Upper lobe of right lung (tissue), 1 donor: ENCODE measurements around the gene TLK2. TPM values are rescaled to one million over a fixed set of nuclear protein-coding genes. Genes with fewer than 3 reads are reported as not detected.
A peak's percentile ranks its signal among the peaks of the same experiment; 100 is the strongest.
"Not testable (repeated sequence)": the region's sequence is repeated elsewhere in the genome, so short reads cannot be mapped to it uniquely, and the experiment has no call there.

ENCODE experiments used
- ATAC-seq: fragments of 200-7000 bp; cut with Tn5 transposase; one replicate; pipeline ENCODE4 v1.9.1; 2020; ENCODE audit warnings: mild to moderate bottlenecking, moderate library complexity
- DNase-seq: peaks from one replicate; pipeline ENCODE4 v3.0.0-alpha.2; 2020
- H3K27ac ChIP-seq: fragments of 200-600 bp; one replicate; pipeline ENCODE4 v1.8.0; 2022
- H3K27me3 ChIP-seq: fragments of 200-600 bp; one replicate; pipeline ENCODE4 v1.8.0; 2022; ENCODE audit warnings: mild to moderate bottlenecking
- H3K36me3 ChIP-seq: fragments of 200-600 bp; one replicate; pipeline ENCODE4 v1.8.0; 2022
- H3K4me1 ChIP-seq: fragments of 200-600 bp; one replicate; pipeline ENCODE4 v1.8.0; 2022
- H3K4me3 ChIP-seq: fragments of 200-600 bp; one replicate; pipeline ENCODE4 v1.8.0; 2022; ENCODE audit warnings: mild to moderate bottlenecking
- H3K9me3 ChIP-seq: fragments of 200-600 bp; one replicate; pipeline ENCODE4 v1.8.0; 2022
- CTCF ChIP-seq: fragments of 200-600 bp; IDR thresholded peaks from one replicate; pipeline ENCODE4 v1.8.0; 2022; ENCODE audit warnings: antibody characterized with exemption
- intact Hi-C: fragments of 100-400 bp; cut with DNase I; formaldehyde crosslinking; loops from one replicate; pipeline ENCODE4 v1.11.0; 2022
- long read RNA-seq: library from polyadenylated mRNA; unstranded; transcript quantifications from one replicate; pipeline ENCODE4 v2.0.0, GENCODE V29; 2021
- total RNA-seq: library from RNA; stranded (reverse); fragmentation: NEBNext Ultra II Directional; extraction: Animal tissue kit (Norgen Biotek cat#: 25700); gene quantifications from one replicate; pipeline ENCODE4 v1.2.1, GENCODE V29; 2021
- donor health status: DM: no; HTN: yes; CAD: no; lungs with severe emphysema.

The TLK2 gene
- 38.4 TPM for total RNA-seq
- long read RNA-seq, transcript TLK2-202 (21 exons, 3,227 nt): minor isoform, 7 of 45 reads
- long read RNA-seq, transcript TLK2-203 (22 exons, 3,449 nt): major isoform, 9 of 45 reads
- long read RNA-seq, partial matches to known transcripts: 6 of 45 reads
- long read RNA-seq, other reads (novel, unspliced or antisense): 23 of 45 reads

GRCh38 chr17:62478424-62478879, at the start of gene TLK2:
TLK2 (plus strand) TSS chr17:62478825; CDS start chr17:62481126, 2,301 bp downstream.
- H3K9me3 ChIP-seq: no peaks in the 10 kb centered on the region
- H3K4me3 ChIP-seq: peak within 1 kb of the TSS; percentile 63
- H3K4me1 ChIP-seq: peaks cover 23% of the 10 kb centered on the region
- intact Hi-C loops: no loop called here
- peak; percentile 89 for ATAC-seq
- peaks cover 17% of the 10 kb centered on the region for H3K36me3 ChIP-seq
- no peaks in the 10 kb centered on the region for H3K27me3 ChIP-seq
- no peak for TF ChIP-seq CTCF
- peak; percentile 91 for DNase-seq
- peak within 1 kb of the TSS; percentile 89 for H3K27ac ChIP-seq

GRCh38 chr17:62435251-62435650, 43.4 kb upstream of the TLK2 start:
- intact Hi-C loops, H3K27me3 ChIP-seq, ATAC-seq, DNase-seq, H3K9me3 ChIP-seq, H3K4me3 ChIP-seq, H3K27ac ChIP-seq, H3K4me1 ChIP-seq: not testable (repeated sequence)
- peaks cover 18% of the 10 kb centered on the region for H3K36me3 ChIP-seq

- H3K27ac ChIP-seq, ATAC-seq, H3K27me3 ChIP-seq, H3K4me3 ChIP-seq, DNase-seq, intact Hi-C loops, H3K9me3 ChIP-seq, H3K4me1 ChIP-seq: not testable (repeated sequence)
- peaks cover 54% of the 10 kb centered on the region for H3K36me3 ChIP-seq
These were observed 37.4 kb upstream of the TLK2 start for GRCh38 chr17:62441181-62441580.

GRCh38 chr17:62444063-62444462, 34.6 kb upstream of the TLK2 start:
- TF ChIP-seq CTCF: no peak
- H3K27me3 ChIP-seq: no peaks in the 10 kb centered on the region
- intact Hi-C loops: no loop called here
- DNase-seq (no peak), ATAC-seq (no peak)
- H3K27ac ChIP-seq: no peak overlapping the region
- H3K4me1 ChIP-seq: no peaks in the 10 kb centered on the region
- H3K36me3 ChIP-seq: peaks cover 79% of the 10 kb centered on the region
- no peak overlapping the region for H3K4me3 ChIP-seq
- H3K9me3 ChIP-seq: no peaks in the 10 kb centered on the region

GRCh38 chr17:62445791-62446190, 32.8 kb upstream of the TLK2 start:
- H3K27ac ChIP-seq, H3K4me3 ChIP-seq, intact Hi-C loops, H3K4me1 ChIP-seq, ATAC-seq, H3K9me3 ChIP-seq, H3K27me3 ChIP-seq, DNase-seq: not testable (repeated sequence)
- H3K36me3 ChIP-seq: peaks cover 76% of the 10 kb centered on the region

GRCh38 chr17:62452195-62452594, 26.4 kb upstream of the TLK2 start:
- H3K9me3 ChIP-seq, H3K27me3 ChIP-seq, H3K4me1 ChIP-seq, H3K4me3 ChIP-seq, intact Hi-C loops, H3K27ac ChIP-seq, DNase-seq: not testable (repeated sequence)
- H3K36me3 ChIP-seq: peaks cover 21% of the 10 kb centered on the region
- ATAC-seq: peak; percentile 60

GRCh38 chr17:62453041-62453440, 25.6 kb upstream of the TLK2 start:
- ATAC-seq, intact Hi-C loops, H3K9me3 ChIP-seq, H3K27me3 ChIP-seq, DNase-seq, H3K27ac ChIP-seq, H3K4me1 ChIP-seq, H3K4me3 ChIP-seq: not testable (repeated sequence)
- peaks cover 13% of the 10 kb centered on the region for H3K36me3 ChIP-seq

- ATAC-seq, H3K4me1 ChIP-seq, intact Hi-C loops, H3K4me3 ChIP-seq, H3K27me3 ChIP-seq, H3K27ac ChIP-seq, H3K36me3 ChIP-seq, H3K9me3 ChIP-seq, DNase-seq: not testable (repeated sequence)
These were observed 25.0 kb upstream of the TLK2 start for GRCh38 chr17:62453656-62454055.

- H3K27ac ChIP-seq, H3K4me1 ChIP-seq, H3K4me3 ChIP-seq, DNase-seq, ATAC-seq, H3K36me3 ChIP-seq, H3K27me3 ChIP-seq, intact Hi-C loops, H3K9me3 ChIP-seq: not testable (repeated sequence)
These were observed 24.5 kb upstream of the TLK2 start for GRCh38 chr17:62454111-62454510.
